Medulla oblongata (tissue), 1 donor: Measurements from ENCODE around the gene CARNS1.

Experiments
- DNase-seq: peaks from one replicate; pipeline ENCODE4 v3.0.0-alpha.2; 2015; ENCODE audit errors: extremely low spot score

Gene CARNS1

GRCh38 chr11:67409261-67409666 is 6.2 kb upstream of the CARNS1 start:
- no peak for DNase-seq

GRCh38 chr11:67409781-67410368 is 5.6 kb upstream of the CARNS1 start:
- DNase-seq, result no peak

GRCh38 chr11:67410369-67410831 is 5.1 kb upstream of the CARNS1 start:
- DNase-seq, result peak; percentile 96

GRCh38 chr11:67410984-67411784 is 4.3 kb upstream of the CARNS1 start:
- DNase-seq, result no peak

- DNase-seq, result no peak
Measured at GRCh38 chr11:67411785-67412152, 3.7 kb upstream of the CARNS1 start.

GRCh38 chr11:67412495-67413179 is 2.8 kb upstream of the CARNS1 start:
- DNase-seq, result no peak

- DNase-seq, result no peak
Measured at GRCh38 chr11:67413266-67413849, 2.1 kb upstream of the CARNS1 start.

GRCh38 chr11:67416416-67417335 is 1.2 kb downstream of the CARNS1 start:
- peak; percentile 44 for DNase-seq

- no peak for DNase-seq
Measured at GRCh38 chr11:67417425-67417824, 1.9 kb downstream of the CARNS1 start.

GRCh38 chr11:67418476-67419281 is 3.2 kb downstream of the CARNS1 start:
- no peak for DNase-seq

GRCh38 chr11:67419325-67420049 is 4.0 kb downstream of the CARNS1 start:
- DNase-seq, result no peak

GRCh38 chr11:67420147-67420645 is 4.7 kb downstream of the CARNS1 start:
- DNase-seq, result no peak

GRCh38 chr11:67420646-67421429 is 5.4 kb downstream of the CARNS1 start:
- peak; percentile 90 for DNase-seq

GRCh38 chr11:67421430-67422031 is 6.1 kb downstream of the CARNS1 start:
- DNase-seq, result no peak

- DNase-seq, result no peak
Measured at GRCh38 chr11:67422891-67423290, 7.4 kb downstream of the CARNS1 start.

GRCh38 chr11:67423466-67423865 is 8.0 kb downstream of the CARNS1 start:
- DNase-seq, result no peak

- DNase-seq, result no peak
Measured at GRCh38 chr11:67423891-67424613, 8.6 kb downstream of the CARNS1 start.
